GM19467 (cell line): ENCODE data around the gene ZFP64.
"Not testable (repeated sequence)": the region's sequence is repeated elsewhere in the genome, so short reads cannot be mapped to it uniquely, and the experiment has no call there.

ENCODE experiments used
- ATAC-seq: cut with Tn5 transposase; IDR thresholded peaks from one replicate; pipeline ENCODE4 v1.9.1; 2021; ENCODE audit warnings: mild to moderate bottlenecking, moderate library complexity; ENCODE audit not compliant: unreplicated experiment

ZFP64 gene

DNA sequence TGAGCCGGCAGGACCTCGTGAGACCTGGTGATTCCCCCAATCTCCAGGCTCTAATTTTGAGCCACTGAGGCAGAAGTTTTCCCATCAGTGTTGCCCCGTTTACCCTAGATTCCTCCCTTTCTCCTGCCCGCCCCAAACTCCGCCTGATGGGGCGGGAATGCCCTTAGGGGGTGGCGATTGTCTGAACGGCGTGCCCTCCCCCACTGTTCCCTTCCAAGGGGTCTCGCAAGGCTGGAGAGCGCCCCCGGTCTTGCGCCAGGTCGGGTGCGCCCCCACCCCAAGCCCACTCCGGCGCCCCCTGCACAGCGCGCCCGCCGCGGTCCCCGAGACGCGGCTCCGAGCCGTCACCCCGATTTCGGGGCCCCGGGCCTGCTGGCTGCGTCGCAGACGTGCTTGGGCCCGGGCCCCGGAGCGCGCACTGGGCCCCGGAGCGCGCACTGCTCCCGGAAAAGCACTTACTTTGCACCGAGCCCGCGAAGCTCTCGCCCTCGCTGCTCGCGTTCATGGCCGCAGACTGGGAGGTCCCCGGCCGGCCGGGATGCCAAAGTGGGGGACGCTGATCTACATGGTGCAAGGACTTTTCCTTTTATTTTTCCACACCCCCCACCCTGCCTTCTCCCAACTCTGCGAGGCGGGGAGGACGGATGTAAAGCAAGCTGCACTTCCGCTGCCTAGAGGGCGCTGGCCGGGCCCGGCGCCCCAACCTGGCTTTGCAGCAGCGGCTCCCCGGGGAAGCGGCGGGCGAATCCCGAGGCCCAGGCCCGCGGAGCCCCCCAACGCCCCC is at the start of gene ZFP64:
ZFP64 (minus strand) TSS at position 648 of the 784 bp plus-strand sequence; CDS start at position 505, 143 bp downstream.
- ATAC-seq, result peak; percentile 70

DNA sequence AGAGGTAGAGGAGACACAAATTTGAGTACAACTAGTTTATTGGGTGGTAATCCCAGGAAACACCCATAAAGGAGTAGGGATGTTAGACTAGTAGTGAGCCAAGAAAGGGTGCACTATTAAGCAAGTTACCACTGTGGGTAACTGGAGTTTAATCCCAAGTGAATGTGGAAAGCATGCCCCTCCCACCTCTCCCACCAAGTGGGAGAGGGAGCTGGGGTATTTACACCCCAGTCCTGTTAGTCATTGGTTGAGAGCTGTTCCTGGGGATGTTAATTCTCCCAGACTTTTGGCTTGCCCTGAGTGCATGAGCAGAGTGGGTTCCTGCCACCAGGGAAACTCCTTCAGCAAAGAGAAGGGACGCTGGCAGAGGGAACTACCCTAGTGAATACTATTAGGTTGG is 49.2 kb upstream of the ZFP64 start:
- no peak for ATAC-seq

DNA sequence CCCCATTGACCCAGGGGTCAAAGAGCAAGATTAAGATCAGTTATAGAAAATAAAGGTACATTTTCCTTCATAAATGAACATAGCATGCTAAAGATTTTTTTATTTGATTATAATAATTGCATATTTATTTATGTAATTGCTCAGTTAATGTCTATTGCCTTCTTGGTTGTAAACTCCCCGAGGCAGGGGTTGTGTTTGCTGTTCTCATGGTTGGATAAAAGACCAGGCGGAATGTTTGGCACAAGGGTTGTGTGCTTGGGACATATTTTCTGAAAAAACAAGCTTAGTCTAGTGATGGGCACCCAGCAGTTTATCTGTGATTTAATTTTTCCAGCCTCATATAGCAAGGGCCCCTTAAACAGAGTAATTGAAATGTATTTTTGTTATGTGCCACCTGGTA is 47.5 kb upstream of the ZFP64 start:
- no peak for ATAC-seq

DNA sequence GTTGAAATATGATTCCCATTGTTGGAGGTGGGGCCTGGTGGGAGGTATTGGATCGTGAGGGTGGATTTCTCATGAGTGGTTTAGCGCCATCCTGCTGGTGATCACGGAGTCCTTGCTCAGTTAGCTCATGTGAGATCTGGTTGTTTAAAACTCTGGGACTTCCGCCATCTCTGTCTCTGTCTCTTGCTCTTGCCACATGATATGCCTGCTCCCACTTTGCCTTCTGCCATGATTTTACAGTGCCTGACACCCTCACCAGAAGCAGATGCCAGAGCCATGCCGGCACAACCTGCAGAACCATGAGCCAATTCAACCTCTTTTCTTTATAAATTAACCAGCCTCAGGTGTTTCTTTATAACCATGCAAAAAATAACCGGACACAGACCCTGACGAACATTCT is 44.7 kb upstream of the ZFP64 start:
- no peak for ATAC-seq

DNA sequence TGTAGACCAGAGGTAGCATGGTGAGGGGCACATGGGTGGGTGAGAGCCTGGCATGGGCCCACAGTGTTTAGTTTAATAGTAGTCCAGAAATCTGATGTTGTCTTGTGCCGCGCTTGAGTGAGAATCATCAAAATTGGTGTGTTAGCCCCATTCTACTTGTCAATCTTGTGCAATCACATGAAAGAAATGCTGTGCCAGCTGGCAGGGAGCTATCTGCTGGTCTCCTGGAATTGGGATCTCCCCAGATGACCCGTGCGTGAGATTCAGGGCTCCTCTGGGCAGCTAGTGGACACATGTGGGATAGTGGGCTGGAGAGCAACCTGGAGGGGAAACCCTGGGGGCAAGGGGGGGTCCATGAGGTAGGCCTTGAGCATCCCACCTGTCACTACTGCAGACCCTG is 43.5 kb upstream of the ZFP64 start:
- ATAC-seq, result no peak

DNA sequence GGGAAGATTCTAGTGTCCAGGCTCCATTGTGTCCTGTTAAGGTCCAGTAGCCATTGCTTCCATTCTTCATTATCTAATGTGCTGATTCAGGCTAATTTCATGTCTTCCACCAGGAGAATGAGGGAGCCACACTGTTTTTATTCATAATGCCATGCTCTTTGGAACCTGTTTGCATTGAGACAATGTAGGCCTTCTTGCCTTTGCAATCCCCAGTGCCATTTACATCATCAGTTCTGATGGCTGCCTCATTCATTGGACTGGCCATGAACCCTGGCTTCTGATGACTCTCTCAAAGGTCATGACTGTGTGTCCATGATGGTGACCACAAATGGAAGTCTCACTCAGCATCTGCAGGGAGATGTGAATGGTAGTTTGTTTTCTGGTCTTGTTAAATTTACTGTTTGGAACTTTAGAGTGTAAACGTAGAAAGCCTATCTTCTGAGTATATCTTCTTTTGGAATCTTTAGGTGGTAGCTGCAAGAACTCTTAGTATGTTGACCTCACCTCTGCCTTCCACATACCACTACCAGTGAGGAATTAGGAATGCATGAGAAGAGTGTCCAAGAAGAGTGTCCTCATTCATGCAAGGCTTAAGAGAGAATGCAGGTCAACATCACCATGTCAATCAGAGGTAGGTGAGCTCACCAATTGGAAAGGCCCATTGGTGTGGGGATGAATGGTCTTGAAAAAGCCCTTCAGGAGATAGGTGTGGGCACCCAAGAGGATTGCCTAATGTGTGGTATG is 42.9 kb upstream of the ZFP64 start:
- ATAC-seq, result no peak

DNA sequence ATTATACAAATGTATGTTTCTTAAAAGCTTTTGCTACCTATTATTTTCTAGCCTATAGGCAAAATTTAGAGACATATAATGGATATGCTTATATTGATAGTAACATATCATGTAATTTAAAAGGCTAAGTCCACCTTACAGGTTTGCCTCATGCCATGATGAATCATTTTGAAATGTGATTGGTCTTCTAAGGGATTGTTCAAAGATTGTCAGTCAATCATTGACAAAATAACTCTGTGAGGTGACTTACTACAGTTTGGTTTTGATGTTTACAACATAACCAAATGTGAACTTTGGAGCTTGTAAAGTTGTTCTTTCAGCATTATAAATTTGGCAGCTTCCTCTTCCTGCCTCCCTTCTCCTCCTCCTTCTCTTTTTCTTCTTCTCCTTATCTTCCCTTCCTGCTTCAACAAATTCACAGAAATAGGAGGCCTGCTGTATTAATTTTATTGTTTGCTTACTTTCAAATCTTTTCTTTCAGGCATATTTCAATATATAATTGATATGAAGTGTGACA is 39.7 kb upstream of the ZFP64 start:
- ATAC-seq, result no peak

DNA sequence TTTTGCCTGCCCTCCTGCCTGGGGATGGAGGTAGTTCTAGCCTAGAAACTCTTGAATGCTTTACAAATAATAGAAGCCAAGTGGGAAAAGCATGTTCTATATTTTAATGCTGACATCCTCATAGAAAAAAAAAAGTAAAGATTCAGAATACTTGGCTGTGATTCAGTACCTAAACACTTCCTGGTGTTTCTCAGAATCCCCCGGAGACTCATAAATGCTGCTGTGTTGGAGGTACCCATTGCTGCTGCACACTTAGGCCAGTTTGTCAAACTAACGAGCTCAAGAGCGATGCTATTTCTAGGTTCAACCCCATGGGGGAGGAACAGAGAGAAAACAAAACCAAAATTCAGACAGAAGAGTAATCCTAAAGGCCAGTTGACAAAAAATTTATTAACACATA is 38.8 kb upstream of the ZFP64 start:
- ATAC-seq, result no peak

DNA sequence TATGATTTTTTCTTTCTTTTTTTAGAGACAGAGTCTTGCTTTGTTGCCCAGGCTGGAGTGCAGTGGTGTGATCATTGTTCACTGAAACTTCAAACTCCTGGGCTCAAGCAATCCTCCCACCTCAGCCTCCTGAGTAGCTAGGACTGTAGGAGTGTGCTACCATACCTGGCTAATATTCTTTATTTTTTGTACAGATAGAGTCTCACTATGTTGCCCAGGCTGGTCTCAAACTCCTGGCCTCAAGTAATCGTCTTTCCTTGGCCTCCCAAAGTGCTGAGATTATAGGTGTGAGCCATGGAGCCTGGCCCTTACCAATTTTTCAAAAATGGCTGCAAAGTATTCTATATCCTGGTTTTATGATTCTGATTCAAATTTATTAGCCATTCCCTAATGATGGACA is 37.8 kb upstream of the ZFP64 start:
- ATAC-seq, result not testable (repeated sequence)

DNA sequence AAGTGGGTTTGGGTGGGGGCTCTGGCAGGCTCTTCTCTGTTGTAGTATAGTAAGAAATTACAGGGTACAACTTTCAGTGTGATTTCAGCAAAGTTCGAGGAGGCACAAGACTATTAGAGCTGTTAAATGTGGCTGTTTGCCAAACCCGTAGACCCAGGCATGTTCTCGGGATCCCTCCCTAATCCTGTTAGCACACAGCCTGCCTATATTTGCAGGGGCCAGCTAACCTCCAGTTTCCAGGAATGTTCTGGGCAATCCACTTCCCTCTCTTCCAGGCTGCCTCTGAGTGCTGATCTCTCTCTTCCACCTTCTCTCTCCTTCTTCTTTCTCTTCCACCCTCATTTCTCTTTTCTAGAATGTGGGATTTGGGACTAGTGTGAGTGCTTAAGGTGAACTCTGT is 34.8 kb upstream of the ZFP64 start:
- no peak for ATAC-seq

DNA sequence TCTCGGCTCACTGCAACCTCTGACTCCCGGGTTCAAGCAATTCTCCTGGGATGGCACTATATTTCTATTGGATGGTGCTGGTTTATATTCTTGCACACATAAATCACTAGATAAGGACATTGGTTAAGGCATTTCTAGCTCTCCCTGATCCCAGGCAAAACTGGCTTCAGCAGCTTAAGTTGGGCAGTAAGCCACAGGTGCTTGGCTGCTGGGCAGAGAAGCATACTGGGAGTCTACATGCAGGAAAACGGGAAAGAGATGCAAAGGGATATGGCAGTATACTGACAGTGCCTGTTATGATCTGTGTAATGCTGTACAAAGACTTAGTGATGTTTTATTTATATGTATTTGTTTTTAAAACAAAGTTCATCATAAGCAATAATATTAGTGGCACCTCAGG is 33.3 kb upstream of the ZFP64 start:
- ATAC-seq, result no peak

DNA sequence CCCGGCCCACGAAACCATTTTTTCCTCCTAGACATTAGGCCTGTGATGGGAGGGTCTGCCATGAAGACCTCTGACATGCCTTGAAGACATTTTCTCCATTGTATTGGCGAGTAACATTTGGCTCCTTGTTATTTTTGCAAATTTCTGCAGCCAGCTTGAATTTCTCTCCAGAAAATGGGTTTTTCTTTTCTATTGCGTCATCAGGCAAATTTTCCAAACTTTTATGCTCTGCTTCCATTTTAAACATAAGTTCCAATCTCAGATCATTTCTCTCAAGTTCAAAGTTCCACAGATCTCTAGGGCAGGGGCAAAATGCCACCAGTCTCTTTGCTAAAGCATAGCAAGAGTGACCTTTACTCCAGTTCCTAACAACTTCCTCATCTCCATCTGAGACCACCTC is 29.8 kb upstream of the ZFP64 start:
- ATAC-seq, result not testable (repeated sequence)

DNA sequence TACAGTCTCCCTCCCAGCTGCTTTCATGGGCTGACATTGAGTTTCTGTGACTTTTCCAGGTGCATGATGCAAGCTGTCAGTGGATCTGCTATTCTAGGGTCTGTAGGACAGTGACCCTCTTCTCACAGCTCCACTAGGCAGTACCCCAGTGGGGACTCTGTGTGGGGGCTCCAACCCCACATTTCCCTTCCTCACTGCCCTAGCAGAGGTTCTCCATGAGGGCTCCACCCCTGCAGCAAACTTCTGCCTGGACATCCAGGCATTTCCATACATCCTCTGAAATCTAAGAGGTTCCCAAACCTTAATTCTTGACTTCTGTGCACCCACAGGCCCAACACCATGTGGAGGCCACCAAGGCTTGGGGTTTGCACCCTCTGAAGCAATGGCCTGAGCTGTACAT is 29.3 kb upstream of the ZFP64 start:
- not testable (repeated sequence) for ATAC-seq

DNA sequence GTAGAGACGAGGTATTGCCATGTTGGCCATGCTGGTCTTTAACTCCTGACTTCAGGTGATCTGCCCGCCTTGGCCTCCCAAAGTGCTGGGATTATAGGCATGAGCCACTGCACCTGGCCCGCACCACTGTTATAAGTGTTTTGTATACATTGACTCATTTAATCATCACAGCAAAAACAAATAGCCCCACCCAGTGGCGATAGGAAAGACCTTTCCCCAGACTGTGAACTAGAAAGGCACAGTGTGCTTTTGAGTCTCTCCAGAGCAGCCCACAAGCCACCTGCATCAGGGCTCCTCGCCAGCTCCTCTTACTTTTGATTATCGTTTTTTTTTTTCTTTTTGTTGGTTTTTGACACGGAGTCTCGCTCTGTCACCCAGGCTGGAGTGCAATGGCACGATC is 27.9 kb upstream of the ZFP64 start:
- no peak for ATAC-seq

DNA sequence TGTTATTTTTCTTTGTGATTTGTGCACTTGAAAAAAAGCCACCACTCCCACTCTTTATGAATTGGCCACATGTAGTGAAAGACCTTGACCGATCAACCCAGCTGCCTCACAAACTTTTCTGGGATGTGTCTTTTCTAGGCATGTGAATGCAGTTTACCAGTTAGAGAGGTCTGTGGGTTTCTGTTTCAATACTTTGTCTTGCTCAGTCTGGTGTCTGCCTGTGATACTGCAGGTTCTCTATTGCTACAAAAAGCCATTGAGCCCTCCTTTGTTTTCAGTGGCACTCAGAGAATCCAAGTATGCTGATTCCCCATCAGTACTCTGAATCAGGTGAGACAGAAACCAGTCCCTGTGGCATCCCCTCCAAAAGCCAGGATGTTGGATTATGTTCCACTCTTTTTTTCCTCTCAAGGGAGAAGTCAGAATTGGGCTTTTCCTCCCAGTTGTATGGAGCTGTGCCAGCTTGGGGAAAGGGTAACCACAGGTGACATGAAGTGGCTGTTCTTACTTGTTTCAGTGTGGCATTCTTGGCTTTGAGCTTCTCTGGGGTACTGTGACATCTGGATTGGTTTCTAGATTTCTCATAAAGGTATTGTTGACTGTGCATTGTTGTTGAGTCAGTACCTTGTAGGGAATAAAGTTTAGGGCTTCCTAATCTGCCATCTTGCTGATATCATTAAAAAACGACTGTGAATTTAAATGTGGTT is 26.3 kb upstream of the ZFP64 start:
- ATAC-seq, result no peak

DNA sequence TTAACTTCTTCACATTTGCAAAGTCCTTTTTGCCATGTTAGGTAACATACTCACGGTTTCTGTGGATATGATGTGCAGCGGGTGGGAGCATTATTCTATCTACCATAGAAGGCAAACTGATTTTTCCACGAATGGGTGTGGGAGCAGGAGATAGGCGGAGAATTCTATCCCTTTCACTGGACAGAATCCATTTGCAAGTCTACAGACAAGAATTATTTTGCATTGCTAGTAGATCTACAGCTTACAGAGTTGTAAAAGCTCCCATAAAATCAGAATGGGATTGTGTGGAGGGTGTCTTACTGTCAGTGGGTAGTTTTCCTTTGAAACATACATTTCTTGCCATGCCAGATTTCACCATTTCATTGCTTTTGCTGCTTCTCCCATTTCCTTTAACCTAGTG is 22.4 kb upstream of the ZFP64 start:
- no peak for ATAC-seq

DNA sequence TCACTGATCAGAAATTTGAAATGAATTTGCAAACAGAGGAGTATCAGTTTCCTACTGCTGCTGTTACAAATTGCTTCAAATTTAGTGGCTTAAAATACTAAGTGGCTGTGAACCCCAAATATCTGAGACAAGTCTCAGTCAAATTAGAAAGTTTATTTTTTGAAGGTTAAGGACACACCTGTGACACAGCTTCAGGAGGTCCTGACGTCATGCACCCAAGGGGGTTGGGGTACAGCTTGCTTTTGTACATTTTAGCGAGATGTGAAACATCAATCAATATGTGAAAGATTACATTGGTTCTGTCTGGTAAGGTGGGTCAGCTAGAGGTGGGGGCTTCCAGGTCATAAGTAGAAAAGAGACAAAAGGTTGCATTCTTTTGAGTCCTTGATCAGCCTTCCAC is 21.4 kb upstream of the ZFP64 start:
- no peak for ATAC-seq

DNA sequence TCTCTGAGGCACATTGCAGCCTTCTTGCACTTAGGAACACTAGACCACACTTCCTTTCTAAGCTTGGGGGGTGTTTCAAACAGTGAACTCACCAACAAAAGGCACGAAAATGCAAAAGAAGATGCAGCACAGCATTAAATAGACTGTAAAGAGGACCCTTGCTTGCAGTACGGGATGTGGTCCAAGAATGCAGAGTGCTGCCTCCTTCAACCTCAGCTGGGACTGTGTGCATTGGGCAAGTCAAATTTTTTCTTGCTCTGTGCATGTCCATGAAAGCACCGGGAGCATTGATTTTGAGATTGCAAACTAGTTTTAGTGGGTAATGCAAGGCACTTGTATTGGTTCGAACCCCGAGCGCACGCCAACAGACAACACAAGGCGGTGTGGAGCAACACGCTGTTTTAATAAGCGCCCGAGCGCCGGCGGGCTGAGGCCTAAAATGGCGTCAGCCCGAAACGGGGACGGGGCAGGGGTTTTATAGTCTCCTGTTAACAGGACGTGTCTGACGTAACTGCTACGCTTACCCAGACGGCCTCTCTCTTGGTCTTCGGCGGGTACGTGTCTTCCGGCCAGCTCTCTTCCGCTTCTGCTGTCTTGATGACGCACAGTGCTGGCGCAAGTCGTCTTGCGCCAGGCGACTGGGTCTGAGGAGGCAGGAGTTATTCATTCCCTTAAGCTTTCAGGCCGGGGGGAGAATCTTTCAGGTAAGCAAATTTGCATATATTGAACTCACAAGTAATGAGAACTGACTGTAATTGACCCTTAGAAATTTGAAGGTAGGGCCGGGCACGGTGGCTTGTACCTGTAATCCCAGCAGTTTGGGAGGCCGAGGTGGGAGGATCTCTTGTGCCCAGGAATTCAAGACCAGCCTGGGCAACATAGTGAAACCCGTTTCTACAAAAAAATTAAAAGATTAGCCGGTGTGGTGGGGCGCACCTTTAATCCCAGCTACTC is 18.7 kb upstream of the ZFP64 start:
- ATAC-seq, result no peak

DNA sequence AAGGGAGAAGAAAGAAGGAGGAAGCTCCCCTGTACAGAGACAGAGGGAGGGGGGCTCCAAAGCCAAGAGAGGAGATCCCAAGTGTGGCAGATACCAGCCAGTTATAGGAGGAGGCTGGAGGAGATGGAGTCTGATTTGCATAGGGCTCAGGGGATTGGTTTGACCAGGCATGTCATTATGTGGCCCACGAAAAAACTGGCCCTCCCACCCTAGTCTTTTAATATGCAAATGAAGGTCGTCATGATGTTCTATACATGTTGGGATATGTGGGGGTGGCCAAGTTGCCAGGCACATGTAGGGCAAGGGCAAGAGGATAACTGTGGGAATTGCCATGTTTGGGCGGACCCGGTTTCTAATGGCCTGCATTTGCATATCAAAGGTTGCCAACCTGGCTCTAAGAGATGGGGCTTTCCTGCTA is 17.6 kb upstream of the ZFP64 start:
- ATAC-seq, result no peak

DNA sequence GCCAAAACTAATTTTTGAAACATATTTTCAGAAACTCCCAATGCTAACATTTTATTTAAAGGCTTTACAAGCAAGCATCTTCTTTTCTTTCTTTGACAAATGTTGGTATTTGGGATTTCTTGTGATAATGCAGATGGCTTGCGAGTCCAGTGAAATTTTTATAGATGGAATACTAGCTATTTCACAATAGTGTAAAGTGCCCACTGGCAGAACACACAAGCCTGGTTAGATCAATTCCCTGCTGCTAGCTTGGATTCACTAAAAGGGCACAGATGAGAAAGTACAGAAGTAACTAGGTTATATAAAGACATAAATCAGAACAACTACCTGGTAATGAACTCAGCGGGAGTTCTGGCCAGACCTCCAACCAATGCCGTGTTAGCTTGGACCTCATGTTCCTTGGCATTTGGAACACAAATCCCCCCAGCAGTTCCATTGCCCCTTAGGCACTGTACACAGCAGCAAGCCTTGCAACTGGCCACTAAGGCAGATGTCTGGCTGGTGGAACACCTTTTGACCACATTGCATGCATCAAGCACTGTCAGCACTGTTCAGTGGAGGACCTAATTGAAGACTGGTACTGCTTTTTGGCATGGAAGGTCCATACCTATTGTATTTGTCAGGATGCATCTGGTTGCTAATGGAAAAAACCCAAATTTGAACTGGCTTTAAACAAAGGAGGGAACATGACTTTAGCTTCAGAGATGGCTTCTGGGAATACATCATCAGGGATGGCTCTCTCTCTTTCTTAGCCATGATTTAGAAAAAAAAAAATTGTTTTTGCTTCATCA is 15.6 kb upstream of the ZFP64 start:
- no peak for ATAC-seq
